ENCODE results near the gene CACNG5.

CACNG5 gene

GRCh38 chr17:66909804-66910373 is 75.0 kb downstream of the CACNG5 start:
- DNase-seq, result no peak

- DNase-seq, result no peak
Measured at GRCh38 chr17:66910651-66911285, 75.9 kb downstream of the CACNG5 start.

GRCh38 chr17:66915204-66915611 is 80.3 kb downstream of the CACNG5 start:
- no peak for DNase-seq

- no peak for DNase-seq
Measured at GRCh38 chr17:66915792-66916191, 80.9 kb downstream of the CACNG5 start.

GRCh38 chr17:66916946-66917345 is 82.0 kb downstream of the CACNG5 start:
- DNase-seq, result no peak

GRCh38 chr17:66918896-66919295 is 84.0 kb downstream of the CACNG5 start:
- no peak for DNase-seq

GRCh38 chr17:66920435-66920834 is 85.5 kb downstream of the CACNG5 start:
- DNase-seq, result no peak

GRCh38 chr17:66920950-66921349 is 86.0 kb downstream of the CACNG5 start:
- no peak for DNase-seq

- no peak for DNase-seq
Measured at GRCh38 chr17:66923886-66924285, 89.0 kb downstream of the CACNG5 start.

- no peak for DNase-seq
Measured at GRCh38 chr17:66925811-66926500, 91.0 kb downstream of the CACNG5 start.

GRCh38 chr17:66928949-66929348 is 94.0 kb downstream of the CACNG5 start:
- no peak for DNase-seq

- DNase-seq, result no peak
Measured at GRCh38 chr17:66929591-66929990, 94.7 kb downstream of the CACNG5 start.

- no peak for DNase-seq
Measured at GRCh38 chr17:66930933-66931332, 96.0 kb downstream of the CACNG5 start.

- no peak for DNase-seq
Measured at GRCh38 chr17:66932311-66932710, 97.4 kb downstream of the CACNG5 start.

- DNase-seq, result no peak
Measured at GRCh38 chr17:66934040-66934439, 99.1 kb downstream of the CACNG5 start.

All from fibroblast of skin of right quadriceps (primary cell).